H1 (cell line): ENCODE measurements around the gene CAMK1G. TPM values are rescaled to one million over a fixed set of nuclear protein-coding genes. Genes with fewer than 3 reads are reported as not detected.

Experiments used
- CTCF ChIA-PET: fragments of 300-600 bp; sonication (Branson Sonifier 250); formaldehyde crosslinking; loops from one replicate; lab custom pipeline; 2021; ENCODE audit not compliant: partially characterized antibody; lab: Charles Lee
- POLR2A ChIA-PET: fragments of 300-600 bp; sonication (Branson Sonifier 250); formaldehyde crosslinking; loops from one replicate; lab custom pipeline; 2021; ENCODE audit warnings: inconsistent platforms; ENCODE audit not compliant: partially characterized antibody; lab: Charles Lee
- DNase-seq, 2 experiments: peaks; one replicate each; pipeline versions ENCODE4 v3.0.0 to v3.0.0-alpha.2; 2010 to 2022; ENCODE audit warnings: low spot score in 2 of 2, low read depth in 1 of 2, mixed read lengths in 1 of 2
- FAIRE-seq: peaks from 2 replicates; lab custom pipeline; 2011; peaks lifted over from hg19 to GRCh38; lab: Jason Lieb, UNC
- H2AFZ ChIP-seq: 2 replicates; pipeline ENCODE4 v1.8.1; 2012; ENCODE audit warnings: low read length, inconsistent platforms
- H2AK5ac ChIP-seq: 2 replicates; pipeline ENCODE4 v1.6.1; 2013; ENCODE audit warnings: low read depth, low read length
- H2BK120ac ChIP-seq: replicated peaks from 2 replicates; pipeline ENCODE3; 2013; ENCODE audit warnings: low read depth, low read length, inconsistent platforms
- H2BK12ac ChIP-seq: 2 replicates; pipeline ENCODE4 v1.6.1; 2013; ENCODE audit warnings: low read depth, low read length
- H2BK15ac ChIP-seq: 2 replicates; pipeline ENCODE4 v1.6.1; 2013; ENCODE audit warnings: low read length
- H2BK20ac ChIP-seq: 2 replicates; pipeline ENCODE4 v1.6.1; 2013; ENCODE audit warnings: low read length
- H2BK5ac ChIP-seq: 2 replicates; pipeline ENCODE4 v1.6.1; 2013; ENCODE audit warnings: low read depth, low read length
- H3K14ac ChIP-seq: 2 replicates; pipeline ENCODE4 v1.6.1; 2013; ENCODE audit warnings: inconsistent platforms; ENCODE audit not compliant: insufficient read length
- H3K18ac ChIP-seq: 2 replicates; pipeline ENCODE4 v1.6.1; 2013; ENCODE audit warnings: low read length; ENCODE audit errors: extremely low read depth
- H3K23ac ChIP-seq: 2 replicates; pipeline ENCODE4 v1.6.1; 2013; ENCODE audit warnings: inconsistent platforms; ENCODE audit not compliant: insufficient read length
- H3K23me2 ChIP-seq: 2 replicates; pipeline ENCODE4 v1.6.1; 2013; ENCODE audit warnings: low read depth, low read length
- H3K27ac ChIP-seq: 2 replicates; pipeline ENCODE4 v1.6.1; 2011; ENCODE audit warnings: low read depth, low read length, inconsistent platforms
- H3K27me3 ChIP-seq, 4 experiments: replicated peaks in 1 of 4; 1 replicate in 1 of 4; 2 replicates in 3 of 4; pipeline versions ENCODE4 v1.6.1 to v1.8.1; 2011 to 2013; ENCODE audit warnings: low read length in 3 of 4, mild to moderate bottlenecking in 3 of 4, inconsistent platforms in 2 of 4, mixed read lengths in 2 of 4, moderate library complexity in 1 of 4; ENCODE audit not compliant: control insufficient read depth in 3 of 4, insufficient read depth in 3 of 4; ENCODE audit errors: extremely low read depth in 1 of 4
- H3K36me3 ChIP-seq, 4 experiments: 2 replicates each; pipeline versions ENCODE4 v1.6.1 to v1.8.1; 2011 to 2013; ENCODE audit warnings: mild to moderate bottlenecking in 4 of 4, low read length in 3 of 4, moderate library complexity in 2 of 4, control low read depth in 1 of 4, inconsistent platforms in 1 of 4; ENCODE audit not compliant: insufficient read depth in 4 of 4, control insufficient read depth in 2 of 4
- H3K4ac ChIP-seq: replicated peaks from 2 replicates; pipeline ENCODE3; 2013; ENCODE audit warnings: low read length, low read depth, mixed read lengths, inconsistent platforms; ENCODE audit not compliant: insufficient read length
- H3K4me1 ChIP-seq, 4 experiments: replicated peaks in 1 of 4; 1 replicate in 1 of 4; 2 replicates in 3 of 4; pipeline versions ENCODE4 v1.6.1 to v1.8.1; 2011 to 2013; ENCODE audit warnings: low read length in 3 of 4, inconsistent platforms in 2 of 4, mixed read lengths in 1 of 4; ENCODE audit not compliant: insufficient read depth in 4 of 4, control insufficient read depth in 3 of 4
- H3K4me2 ChIP-seq, 2 experiments: 2 replicates each; pipeline versions ENCODE4 v1.6.1 to v1.8.1; 2011 to 2013; ENCODE audit warnings: low read depth in 2 of 2, low read length in 2 of 2, control low read depth in 1 of 2, inconsistent platforms in 1 of 2, mild to moderate bottlenecking in 1 of 2; ENCODE audit not compliant: insufficient read depth in 1 of 2
- H3K4me3 ChIP-seq, 4 experiments: fragments of 200-600, 300-600 bp in 1 of 4; sonication (generic), shearing (Covaris generic), sonication (Bioruptor Twin) in 1 of 4; 2 replicates each; pipeline versions ENCODE4 v1.5.1 to v1.8.1; 2011 to 2016; ENCODE audit warnings: low read length in 4 of 4, low read depth in 3 of 4, control low read depth in 2 of 4, inconsistent platforms in 2 of 4, mild to moderate bottlenecking in 2 of 4, mixed read lengths in 1 of 4, moderate library complexity in 1 of 4; ENCODE audit not compliant: insufficient read depth in 2 of 4; ENCODE audit errors: extremely low read depth in 1 of 4
- H3K56ac ChIP-seq: replicated peaks from 2 replicates; pipeline ENCODE3; 2013; ENCODE audit warnings: low read depth, mild to moderate bottlenecking, mixed read lengths, low read length, inconsistent platforms; ENCODE audit not compliant: insufficient read length
- H3K79me1 ChIP-seq: 2 replicates; pipeline ENCODE4 v1.6.1; 2013; ENCODE audit warnings: low read depth, low read length, control low read depth
- H3K79me2 ChIP-seq, 2 experiments: 2 replicates each; pipeline versions ENCODE4 v1.6.1 to v1.8.1; 2012 to 2013; ENCODE audit warnings: low read length in 2 of 2, mild to moderate bottlenecking in 2 of 2, inconsistent platforms in 1 of 2; ENCODE audit not compliant: insufficient read depth in 2 of 2, control insufficient read depth in 1 of 2
- H3K9ac ChIP-seq, 4 experiments: replicated peaks in 1 of 4; 1 replicate in 1 of 4; 2 replicates in 3 of 4; pipeline versions ENCODE4 v1.6.1 to v1.8.1; 2011 to 2013; ENCODE audit warnings: low read depth in 3 of 4, low read length in 3 of 4, control low read depth in 2 of 4, mild to moderate bottlenecking in 2 of 4, moderate library complexity in 2 of 4, inconsistent platforms in 1 of 4; ENCODE audit errors: extremely low read depth in 1 of 4
- H3K9me3 ChIP-seq, 2 experiments: 2 replicates each; pipeline versions ENCODE4 v1.6.1 to v1.8.1; 2012 to 2013; ENCODE audit warnings: mild to moderate bottlenecking in 2 of 2, moderate library complexity in 2 of 2, control low read depth in 1 of 2, inconsistent platforms in 1 of 2, low read depth in 1 of 2, low read length in 1 of 2, mixed read lengths in 1 of 2; ENCODE audit not compliant: insufficient read depth in 2 of 2
- H4K20me1 ChIP-seq, 2 experiments: replicated peaks in 1 of 2; 2 replicates each; pipeline versions ENCODE3 to v1.8.1; 2011 to 2013; ENCODE audit warnings: inconsistent platforms in 2 of 2, low read length in 2 of 2, mild to moderate bottlenecking in 1 of 2; ENCODE audit not compliant: insufficient read depth in 2 of 2, control insufficient read depth in 1 of 2
- H4K5ac ChIP-seq: 2 replicates; pipeline ENCODE4 v1.6.1; 2013; ENCODE audit warnings: low read length, low read depth, mixed read lengths, inconsistent platforms; ENCODE audit not compliant: insufficient read length
- H4K8ac ChIP-seq: 2 replicates; pipeline ENCODE4 v1.8.0; 2013; ENCODE audit warnings: mild to moderate bottlenecking, moderate library complexity, low read length, inconsistent platforms; ENCODE audit not compliant: insufficient read depth; ENCODE audit errors: extremely low read depth
- H4K91ac ChIP-seq: replicated peaks from 2 replicates; pipeline ENCODE3; 2013; ENCODE audit warnings: low read length, mixed read lengths, inconsistent platforms; ENCODE audit not compliant: insufficient read length
- CBX8 ChIP-seq: fragments of 300-800, 300-1000 bp; sonication (generic); IDR thresholded peaks from 2 replicates; pipeline ENCODE4 v1.7.1; 2016; ENCODE audit warnings: low read depth, low read length, borderline replicate concordance
- WGBS, 2 experiments: shearing (Covaris generic) in 1 of 2; methylation state at CpG; one replicate each; pipeline versions ENCODE4 v1.1.6 to v1.1.7; 2013 to 2015; ENCODE audit warnings: low lambda C conversion rate in 2 of 2, mixed read lengths in 2 of 2, inconsistent platforms in 1 of 2, low coverage in 1 of 2, missing lambda C conversion rate in 1 of 2; ENCODE audit not compliant: insufficient replicate concordance in 2 of 2, insufficient coverage in 1 of 2, insufficient read length in 1 of 2; ENCODE audit errors: extremely low coverage in 1 of 2, missing lambda C conversion rate in 1 of 2; 5-methylcytosine and 5-hydroxymethylcytosine counted together
- polyA plus RNA-seq, 7 experiments: library from polyadenylated mRNA; depleted of rRNA in 3 of 7; stranded (reverse) in 5 of 7; unstranded in 2 of 7; fragments of >200 nt in 5 of 7; fragments of 200-250 nt in 2 of 7; gene quantifications; 1 replicate in 5 of 7; 2 replicates in 1 of 7; 4 replicates in 1 of 7; pipeline versions ENCODE4 v1.2.1 to v1.2.3, GENCODE V29; 2011 to 2013; ENCODE audit warnings: missing spikeins in 2 of 7, mixed read lengths in 2 of 7
- total RNA-seq: library from RNA; stranded (reverse); fragmentation: NEBNext Ultra II Directional; extraction: Animal tissue kit (Norgen Biotek cat#: 25700); gene quantifications from 2 replicates; pipeline ENCODE4 v1.2.1, GENCODE V29; 2021

The CAMK1G gene
- total and polyA plus RNA-seq, 2 of the 8 experiments (the other 6 are each of a cell fraction or from before 2014, with no cell fraction given) = 1.00 to 1.0 TPM

DNA sequence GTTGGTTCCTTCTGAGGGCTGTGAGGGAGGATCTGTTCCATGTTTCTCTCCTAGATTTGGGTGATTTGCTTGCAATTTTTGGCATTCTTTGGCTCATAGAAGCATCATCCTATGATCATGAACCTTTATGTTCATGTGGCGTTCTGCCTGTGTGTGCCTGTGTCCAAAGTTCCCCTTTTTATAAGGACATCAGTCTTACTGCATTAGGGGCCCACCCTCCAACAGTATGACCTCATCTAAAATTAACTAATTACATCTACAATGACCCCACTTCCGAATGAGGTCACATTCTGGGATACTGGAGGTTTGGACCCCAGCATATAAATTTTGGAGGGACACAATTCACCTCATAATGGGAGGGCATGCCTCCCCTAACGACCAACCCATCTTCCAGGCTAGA lies 12.8 kb upstream of the CAMK1G start:
- Histone ChIP-seq H2AFZ (no peak overlapping the region), H3K4me3 (no peak overlapping the region), H3K4me1 (no peaks in the 10 kb centered on the region), H2AK5ac (no peak overlapping the region), H3K36me3 (no peaks in the 10 kb centered on the region), H3K9ac (no peak overlapping the region), H3K23me2 (no peaks in the 10 kb centered on the region; the same call in none of the 2 replicates), H4K91ac (no peak overlapping the region), H3K23ac (no peak overlapping the region), H3K4me2 (no peak overlapping the region), H4K5ac (no peak overlapping the region), H3K9me3 (no peaks in the 10 kb centered on the region), H3K18ac (no peak overlapping the region), H4K8ac (no peak overlapping the region), H3K27me3 (no peaks in the 10 kb centered on the region), H4K20me1 (no peaks in the 10 kb centered on the region), H2BK15ac (no peak overlapping the region), H2BK120ac (no peak overlapping the region), H3K79me2 (no peaks in the 10 kb centered on the region), H2BK20ac (no peak overlapping the region), H3K79me1 (no peaks in the 10 kb centered on the region), H3K4ac (no peak overlapping the region), H2BK12ac (no peak overlapping the region), H2BK5ac (no peak overlapping the region), H3K14ac (no peak overlapping the region), H3K56ac (no peak overlapping the region)
- no peak for FAIRE-seq
- ChIA-PET CTCF (interaction anchor here (0.9 to 8.0 kb wide), 17 partner anchors 9 to 178 kb away, joined by 3 to 89 read pairs (median 7); partner anchors contain the start of genes CAMK1G, G0S2 and LAMB3), POLR2A (no interaction called here)
- DNase-seq = no peak
- WGBS, 2 experiments = 85% methylated on average over 3 of the region's 3 CpGs; no CpG with 5 or more reads in 1 of the 2 experiments
- no peak for TF ChIP-seq CBX8
- TF ChIP-seq, all 59 proteins: peak for 0
- H3K27ac ChIP-seq = no peak overlapping the region
